Vagina (tissue), 2 donors: ENCODE results near the gene PTPRN2.

Experiments
- POLR2A ChIP-seq, 2 donors: fragments of 450-650 bp; IDR thresholded peaks; one replicate each; pipeline ENCODE4 v1.6.1; 2017; ENCODE audit warnings: antibody characterized with exemption in 2 of 2, mild to moderate bottlenecking in 2 of 2, moderate library complexity in 2 of 2
- POLR2AphosphoS5 ChIP-seq, 2 donors: sonication (generic); formaldehyde crosslinking; IDR thresholded peaks; one replicate each; pipeline ENCODE4 v1.9.0; 2017; ENCODE audit warnings: antibody characterized with exemption in 2 of 2, mild to moderate bottlenecking in 2 of 2, low read depth in 1 of 2; ENCODE audit not compliant: insufficient read depth in 1 of 2

DNA sequence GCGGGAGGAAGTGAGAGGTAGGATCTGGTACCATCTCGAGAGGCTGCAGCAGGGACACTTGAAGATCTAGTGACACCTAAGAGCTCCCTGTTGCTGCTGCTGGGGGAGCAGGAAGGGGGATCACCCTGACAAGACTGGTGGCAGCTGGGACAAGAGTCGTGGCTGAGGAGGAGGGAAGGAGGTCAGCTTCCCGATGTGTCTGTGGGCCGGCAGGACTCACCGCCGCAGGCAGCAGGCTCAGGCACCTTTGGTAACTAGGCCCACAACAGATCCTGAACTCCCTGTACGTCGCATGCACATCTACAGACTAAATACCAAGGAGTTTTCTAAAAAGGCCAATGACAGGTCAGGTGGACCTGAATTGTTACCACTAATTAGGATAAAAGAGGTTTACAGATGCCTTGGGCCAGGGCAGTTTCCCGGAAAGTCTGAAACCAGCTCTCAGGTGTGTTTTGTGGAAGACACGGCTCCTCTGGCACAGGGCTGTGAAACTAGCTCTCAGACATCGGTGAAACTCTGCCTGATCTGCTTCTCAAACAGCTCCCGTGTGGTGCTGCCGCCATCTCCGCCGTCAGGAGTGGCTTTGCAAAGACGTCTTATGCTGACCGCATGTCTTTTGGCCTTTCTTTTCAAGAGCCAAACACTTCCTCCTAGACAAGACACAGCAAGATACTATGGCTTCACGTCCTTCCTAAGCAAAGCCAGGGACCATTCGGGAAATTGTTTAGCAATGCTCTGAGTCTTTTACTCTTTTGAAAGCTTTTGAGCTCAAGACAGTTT lies 609.7 kb downstream of the PTPRN2 start:
- TF ChIP-seq POLR2AphosphoS5 (IDR thresholded peaks at IDR 0.05; ENCODE audit: insufficient read depth in 1 of 2, low read depth in 1 of 2) (no peak), POLR2A (IDR thresholded peaks at IDR 0.05) (no peak)
